GM12801 (cell line): Measurements from ENCODE around the gene ABCD3.

ENCODE experiments used
- CTCF ChIP-seq: IDR thresholded peaks from one replicate; pipeline ENCODE4 v1.5.1; 2011; ENCODE audit warnings: control low read depth; ENCODE audit not compliant: insufficient read length; ENCODE audit errors: extremely low read depth

Gene ABCD3

DNA sequence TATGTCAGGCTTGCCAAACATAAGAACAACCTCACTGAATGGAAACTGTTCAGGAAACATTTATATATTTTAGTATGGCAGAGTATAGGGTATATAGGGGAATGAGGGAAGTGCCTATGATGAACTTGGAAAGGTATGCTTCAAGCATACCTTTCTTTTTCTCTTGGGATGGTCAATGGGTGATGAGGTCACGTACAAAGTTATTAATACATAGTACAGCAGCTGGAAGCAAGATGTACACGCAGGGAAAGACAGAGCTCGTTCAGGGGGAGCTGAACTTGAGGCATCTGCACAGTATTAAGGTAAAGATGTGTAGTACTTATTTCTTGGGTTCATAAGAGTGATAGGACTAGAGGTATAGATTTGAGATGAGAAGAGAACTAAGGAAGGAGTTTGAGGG lies 61.5 kb downstream of the ABCD3 start:
- TF ChIP-seq CTCF = no peak

DNA sequence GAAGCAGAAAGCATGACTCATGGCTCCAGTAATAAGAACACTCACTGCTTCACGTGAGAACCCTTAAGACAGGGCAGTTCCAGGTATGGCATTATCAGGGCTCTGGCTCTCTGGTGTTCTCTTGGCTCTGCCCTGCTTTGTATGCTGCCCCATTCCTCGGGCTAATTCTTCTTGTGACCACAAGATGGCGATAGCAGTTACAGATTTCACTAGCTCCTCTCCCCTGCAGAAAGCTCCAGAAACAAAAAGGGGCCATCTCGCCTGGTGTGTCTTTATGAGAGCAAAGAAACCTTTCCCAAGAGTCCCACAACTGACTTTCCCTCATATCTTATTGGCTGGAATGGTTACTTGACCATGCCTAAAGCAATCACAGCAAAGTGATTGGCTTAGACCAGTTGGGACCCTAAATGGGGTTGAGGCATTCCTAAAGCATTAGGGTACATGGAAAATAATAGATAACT lies 63.3 kb downstream of the ABCD3 start:
- no peak for TF ChIP-seq CTCF

GRCh38 chr1:94486990-94487389 lies 68.8 kb downstream of the ABCD3 start:
- TF ChIP-seq CTCF = no peak

DNA sequence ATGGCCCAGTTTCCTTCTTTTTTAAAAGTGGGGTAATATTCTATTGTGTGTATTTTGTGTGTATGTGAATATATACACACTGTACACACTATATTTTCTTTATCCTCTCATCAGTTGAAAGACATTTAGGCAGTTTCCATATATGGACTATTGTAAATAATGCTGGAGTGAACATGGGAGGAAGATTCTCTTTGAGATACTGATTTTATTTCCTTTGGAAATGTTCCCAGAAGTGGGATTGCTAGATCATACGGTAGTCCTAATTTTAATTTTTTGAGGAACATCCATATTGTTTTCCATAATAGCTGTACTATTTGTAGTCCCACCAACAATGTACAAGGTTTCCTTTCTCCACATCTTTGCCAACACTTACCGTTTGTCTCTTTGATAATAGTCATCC lies 72.4 kb downstream of the ABCD3 start:
- TF ChIP-seq CTCF = no peak

DNA sequence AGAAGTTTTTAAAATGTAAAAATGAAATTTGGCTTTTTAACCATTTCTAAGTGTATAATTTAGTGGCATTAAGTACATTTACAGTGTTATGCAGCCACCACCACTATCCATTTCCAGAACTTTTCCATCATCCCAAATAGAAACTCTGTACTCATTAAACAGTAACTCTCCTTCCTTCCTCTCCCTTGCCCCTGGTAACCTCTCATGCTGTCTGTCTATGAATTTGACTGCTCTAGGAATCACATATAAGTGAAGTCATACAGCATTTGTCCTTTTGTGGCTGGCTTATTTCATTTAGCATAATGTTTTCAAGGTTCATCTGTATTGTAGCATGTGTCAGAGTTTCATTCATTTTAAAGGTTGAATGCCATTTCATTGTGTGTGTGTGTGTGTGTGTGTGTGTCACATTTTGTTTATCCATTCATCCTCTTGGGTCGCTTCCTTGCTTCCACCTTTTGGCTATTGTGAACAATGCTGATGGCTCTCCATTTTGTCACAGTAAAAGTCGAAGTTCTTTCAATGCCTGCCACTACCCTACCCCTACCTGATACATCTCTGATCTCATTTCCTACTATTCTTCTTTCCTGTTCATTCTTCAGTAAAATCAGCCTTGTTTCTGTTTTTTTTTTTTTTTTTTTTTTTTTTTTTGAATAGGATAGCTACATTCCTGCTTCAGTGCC lies 78.0 kb downstream of the ABCD3 start:
- no peak for TF ChIP-seq CTCF

DNA sequence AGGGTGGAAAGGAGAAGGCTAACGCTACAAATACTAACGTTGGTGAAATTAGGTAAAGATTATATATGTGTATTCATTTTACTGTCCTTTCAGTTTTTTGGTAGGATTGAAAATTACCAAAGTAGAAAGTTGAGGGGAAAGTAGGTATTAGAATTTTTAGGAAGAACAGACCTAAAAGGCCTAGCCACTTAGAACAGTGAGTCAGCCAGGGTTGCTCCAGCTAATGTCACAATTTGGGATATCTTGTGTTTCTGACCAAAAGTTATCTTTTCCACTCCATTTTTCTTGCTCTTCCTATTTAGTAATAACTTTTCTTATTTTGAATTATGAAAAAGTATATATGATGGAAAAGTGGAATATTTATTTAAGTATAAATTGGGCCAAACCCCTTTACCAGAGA lies 83.2 kb downstream of the ABCD3 start:
- TF ChIP-seq CTCF = no peak

DNA sequence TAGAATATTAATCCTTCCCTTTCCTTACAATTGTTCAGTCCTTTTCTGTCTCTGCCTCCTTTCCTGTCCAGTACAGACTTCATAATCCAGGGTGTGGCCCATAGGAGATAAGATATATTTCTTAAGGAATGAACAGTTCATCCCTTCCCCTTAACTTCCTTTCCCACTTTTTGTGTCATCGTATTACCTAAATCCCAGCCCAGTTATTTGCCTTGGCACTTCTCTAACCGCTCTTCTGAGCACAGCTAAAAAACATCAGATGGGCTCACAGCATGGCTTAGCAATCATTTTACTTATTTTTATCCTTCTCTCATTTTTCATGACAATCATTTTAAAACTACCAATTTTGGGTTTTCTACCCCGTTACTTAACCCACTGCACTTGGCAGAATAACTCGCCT lies 83.7 kb downstream of the ABCD3 start:
- TF ChIP-seq CTCF = no peak

GRCh38 chr1:94503153-94503552 lies 85.0 kb downstream of the ABCD3 start:
- TF ChIP-seq CTCF = no peak
